Stomach (tissue), 4 donors: Measurements from ENCODE around the gene TMEM51.

Experiments used
- EP300 ChIP-seq: sonication (generic); formaldehyde crosslinking; IDR thresholded peaks from one replicate; pipeline ENCODE4 v1.6.1; 2017; ENCODE audit warnings: antibody characterized with exemption
- POLR2A ChIP-seq, 4 donors: fragments of 450-650 bp; IDR thresholded peaks; one replicate each; pipeline ENCODE4 v1.6.1; 2016; ENCODE audit warnings: antibody characterized with exemption in 4 of 4, control low read depth in 2 of 4, mild to moderate bottlenecking in 1 of 4, moderate library complexity in 1 of 4
- POLR2AphosphoS5 ChIP-seq, 3 donors: sonication (generic); formaldehyde crosslinking; IDR thresholded peaks; one replicate each; pipeline ENCODE4 v1.6.1; 2016; ENCODE audit warnings: antibody characterized with exemption in 3 of 3
- TF ChIP-seq, protein P1 (sequence below), 7 experiments: fragments of 450-650 bp in 4 of 7; fragments of 200-600 bp in 3 of 7; sonication (generic) in 3 of 7; IDR thresholded peaks; one replicate each; pipeline ENCODE4 v1.5.1; 2016 to 2019; ENCODE audit warnings: antibody characterized with exemption in 7 of 7, control low read depth in 2 of 7, mild to moderate bottlenecking in 1 of 7

DNA sequence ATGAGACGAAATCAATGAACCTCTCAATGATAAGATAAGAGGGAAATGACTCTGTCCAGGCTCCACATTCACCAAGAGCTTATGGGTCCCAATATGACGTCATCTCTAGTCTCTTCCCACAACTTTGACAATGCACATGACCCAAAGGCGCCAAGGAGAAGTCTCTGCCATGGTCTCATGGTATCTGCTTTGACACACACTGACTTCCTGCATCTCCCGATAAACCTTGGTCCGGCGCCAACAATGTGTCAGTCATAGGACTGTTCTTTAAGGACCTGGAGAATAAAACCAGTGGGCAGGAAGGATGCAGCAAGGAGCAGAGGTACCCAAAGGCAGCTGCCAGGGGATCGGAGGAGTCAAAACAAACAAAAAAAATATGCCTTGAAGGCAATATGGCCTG is 46.9 kb upstream of the TMEM51 start:
- TF ChIP-seq, protein P1, sequence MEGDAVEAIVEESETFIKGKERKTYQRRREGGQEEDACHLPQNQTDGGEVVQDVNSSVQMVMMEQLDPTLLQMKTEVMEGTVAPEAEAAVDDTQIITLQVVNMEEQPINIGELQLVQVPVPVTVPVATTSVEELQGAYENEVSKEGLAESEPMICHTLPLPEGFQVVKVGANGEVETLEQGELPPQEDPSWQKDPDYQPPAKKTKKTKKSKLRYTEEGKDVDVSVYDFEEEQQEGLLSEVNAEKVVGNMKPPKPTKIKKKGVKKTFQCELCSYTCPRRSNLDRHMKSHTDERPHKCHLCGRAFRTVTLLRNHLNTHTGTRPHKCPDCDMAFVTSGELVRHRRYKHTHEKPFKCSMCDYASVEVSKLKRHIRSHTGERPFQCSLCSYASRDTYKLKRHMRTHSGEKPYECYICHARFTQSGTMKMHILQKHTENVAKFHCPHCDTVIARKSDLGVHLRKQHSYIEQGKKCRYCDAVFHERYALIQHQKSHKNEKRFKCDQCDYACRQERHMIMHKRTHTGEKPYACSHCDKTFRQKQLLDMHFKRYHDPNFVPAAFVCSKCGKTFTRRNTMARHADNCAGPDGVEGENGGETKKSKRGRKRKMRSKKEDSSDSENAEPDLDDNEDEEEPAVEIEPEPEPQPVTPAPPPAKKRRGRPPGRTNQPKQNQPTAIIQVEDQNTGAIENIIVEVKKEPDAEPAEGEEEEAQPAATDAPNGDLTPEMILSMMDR (IDR thresholded peaks at IDR 0.05): no peak
- TF ChIP-seq EP300 (no peak), POLR2AphosphoS5 (IDR thresholded peaks at IDR 0.05) (no peak), POLR2A (IDR thresholded peaks at IDR 0.05) (no peak)
